GM21723 (cell line): ENCODE measurements around the gene GLRX5.
A peak's percentile ranks its signal among the peaks of the same experiment; 100 is the strongest.
"Not testable (repeated sequence)": the region's sequence is repeated elsewhere in the genome, so short reads cannot be mapped to it uniquely, and the experiment has no call there.

Experiments used
- ATAC-seq: cut with Tn5 transposase; IDR thresholded peaks from one replicate; pipeline ENCODE4 v1.9.1; 2021; ENCODE audit warnings: mild to moderate bottlenecking, moderate library complexity; ENCODE audit not compliant: unreplicated experiment

Gene GLRX5

DNA sequence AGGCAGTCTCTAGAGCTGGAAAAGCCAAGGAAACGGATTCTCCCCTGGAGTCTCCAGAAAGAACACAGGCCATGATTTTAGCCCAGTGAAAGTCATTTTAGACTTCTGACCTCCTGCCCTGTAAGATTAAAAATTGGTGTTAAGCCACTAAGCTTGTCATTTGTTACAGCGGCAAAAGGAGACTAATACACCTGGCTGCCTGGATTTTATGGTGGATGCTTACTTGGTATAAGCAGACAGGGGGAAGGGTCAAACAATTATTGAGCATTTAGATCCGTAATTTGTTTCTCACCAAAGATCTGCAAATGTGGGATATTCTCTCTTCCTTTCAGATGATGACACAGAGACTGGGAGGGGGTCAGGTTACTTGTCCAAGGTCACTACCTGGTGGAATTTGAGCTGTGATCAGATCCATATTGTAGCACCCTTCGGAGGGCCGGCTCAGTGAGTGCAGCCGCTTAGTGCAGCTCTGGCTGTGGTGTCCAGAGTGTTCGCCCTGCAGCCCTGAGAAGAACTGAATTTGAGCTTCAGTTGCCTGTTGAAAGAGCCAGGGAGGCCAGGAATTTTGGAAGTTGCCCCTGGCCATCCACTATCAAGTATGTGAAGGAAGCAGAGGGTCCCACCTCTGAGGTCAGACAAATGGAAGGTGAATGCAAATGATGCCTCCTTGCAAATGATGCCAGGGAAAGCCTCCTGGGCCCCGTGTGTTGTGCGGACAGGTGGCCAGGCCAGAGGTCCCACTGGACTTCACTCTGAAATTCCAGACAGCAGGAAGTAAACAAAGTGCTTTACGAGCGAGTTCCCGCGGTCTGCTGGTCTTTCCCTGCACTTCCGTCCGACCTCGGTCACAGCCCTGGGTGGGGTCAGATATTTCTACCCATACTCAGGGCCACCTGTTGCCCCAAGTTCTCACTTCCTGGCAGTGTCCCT, 15.1 kb downstream of the GLRX5 start:
- ATAC-seq, result no peak

DNA sequence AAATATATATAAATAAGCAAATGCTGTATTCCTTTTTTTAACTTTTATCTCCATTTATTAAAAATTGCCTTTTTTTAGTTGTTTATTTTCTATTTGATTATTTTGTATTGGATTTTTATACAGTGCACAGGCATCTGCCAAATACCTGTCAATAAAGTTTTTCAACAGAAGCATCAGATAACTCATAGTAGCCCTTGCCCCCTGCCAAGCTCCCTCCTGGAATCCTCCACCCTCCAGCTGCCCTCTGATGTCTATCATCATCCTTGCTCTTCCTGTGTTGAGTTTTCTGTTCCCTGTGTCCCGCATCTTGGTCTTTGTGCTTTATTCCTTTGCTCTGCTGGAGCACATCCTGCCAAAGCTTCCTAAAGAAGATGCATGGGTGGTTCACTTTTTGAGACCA, 16.6 kb downstream of the GLRX5 start:
- ATAC-seq, result no peak

DNA sequence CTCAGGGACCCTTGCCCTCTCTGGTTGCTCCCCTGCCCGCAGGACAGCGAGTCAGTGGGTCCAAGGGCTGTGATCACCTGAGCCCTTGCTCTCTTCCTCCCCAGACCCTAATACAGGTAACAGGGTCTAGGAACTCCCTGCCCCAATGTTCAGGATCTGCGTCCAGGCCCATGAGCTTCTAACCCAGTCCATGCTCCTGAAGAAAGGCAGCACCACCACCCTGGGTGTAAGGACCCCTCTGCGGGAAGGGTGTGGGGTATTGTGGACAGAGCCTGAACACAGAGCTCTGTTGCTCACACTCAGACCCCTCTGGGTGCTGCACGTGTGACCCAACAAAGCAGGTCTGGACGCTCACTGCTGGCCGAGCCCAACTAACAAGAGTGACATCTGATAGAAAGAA, 18.3 kb downstream of the GLRX5 start:
- ATAC-seq, result no peak

DNA sequence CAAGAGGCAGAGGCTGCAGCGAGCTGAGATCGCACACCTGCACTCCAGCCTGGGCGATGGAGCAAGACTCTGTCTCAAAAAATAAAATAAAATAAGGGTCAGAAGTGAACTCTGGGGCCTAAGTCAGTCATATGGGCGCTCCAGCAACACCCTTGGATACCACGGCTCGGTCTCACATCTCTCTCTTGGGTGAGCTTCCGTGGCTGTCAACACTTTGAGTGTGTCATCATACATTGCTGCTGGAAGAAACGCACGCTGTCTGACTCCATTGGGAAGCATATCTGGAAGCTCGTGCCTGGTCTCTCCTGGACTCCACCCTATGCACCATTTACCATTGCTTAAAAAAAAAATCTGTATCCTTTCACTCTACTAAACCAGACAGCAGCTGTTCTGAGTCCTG, 20.2 kb downstream of the GLRX5 start:
- ATAC-seq, result no peak

DNA sequence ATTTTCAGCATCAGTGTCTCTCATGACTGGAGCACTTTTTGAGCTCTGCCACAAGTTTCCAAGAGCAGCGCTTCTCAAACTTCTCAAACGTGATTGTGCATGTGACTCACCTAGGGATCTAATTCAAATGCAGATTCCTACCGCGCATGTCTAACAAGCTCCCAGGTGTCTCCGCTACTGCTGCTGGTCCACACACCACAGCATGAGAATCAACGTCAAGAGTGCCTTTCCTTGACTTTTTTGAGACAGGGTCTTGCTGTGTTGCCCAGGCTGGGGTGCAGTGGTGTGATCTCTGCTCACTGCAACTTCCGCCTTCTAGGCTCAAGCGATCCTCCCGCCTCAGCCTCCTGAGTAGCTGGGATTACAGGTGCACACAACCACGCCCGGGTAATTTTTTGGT, 22.4 kb downstream of the GLRX5 start:
- ATAC-seq, result no peak

DNA sequence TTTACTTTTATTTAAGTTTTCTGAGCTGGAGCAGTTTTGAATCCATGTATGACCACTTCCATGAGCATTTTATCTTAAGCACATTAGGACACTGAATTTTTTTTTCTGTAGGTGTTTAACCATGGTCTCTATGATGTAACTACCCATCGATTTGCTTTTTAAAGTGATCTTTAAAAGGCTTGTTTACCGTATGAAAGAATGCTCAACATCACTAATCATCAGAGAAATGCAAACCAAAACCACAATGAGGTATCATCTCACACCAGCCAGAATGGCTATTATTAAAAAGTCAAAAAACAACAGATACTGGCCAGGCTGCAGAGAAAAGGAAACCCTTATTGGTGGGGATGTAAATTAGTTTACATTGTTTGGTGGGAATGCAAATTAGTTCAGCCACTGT, 23.0 kb downstream of the GLRX5 start:
- ATAC-seq, result no peak

DNA sequence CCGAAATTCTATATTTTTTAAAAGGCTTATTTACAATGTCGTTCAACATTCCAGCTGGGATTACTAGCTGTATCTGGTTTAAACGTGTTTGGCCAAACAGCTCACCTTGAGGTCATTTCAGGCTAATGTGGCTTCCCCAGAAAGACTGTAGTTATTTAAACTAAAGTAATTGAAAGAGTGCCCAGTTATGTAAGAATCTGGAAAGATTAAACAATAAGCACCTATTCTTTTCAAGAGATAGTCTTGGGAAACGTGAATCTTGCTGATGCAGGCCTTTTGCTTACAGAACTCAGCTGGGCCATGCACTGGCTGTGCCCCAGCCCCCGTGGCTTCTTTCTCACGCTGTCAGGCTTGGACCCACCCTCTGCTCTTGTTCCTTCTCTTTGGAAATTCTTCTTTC, 24.4 kb downstream of the GLRX5 start:
- no peak for ATAC-seq

DNA sequence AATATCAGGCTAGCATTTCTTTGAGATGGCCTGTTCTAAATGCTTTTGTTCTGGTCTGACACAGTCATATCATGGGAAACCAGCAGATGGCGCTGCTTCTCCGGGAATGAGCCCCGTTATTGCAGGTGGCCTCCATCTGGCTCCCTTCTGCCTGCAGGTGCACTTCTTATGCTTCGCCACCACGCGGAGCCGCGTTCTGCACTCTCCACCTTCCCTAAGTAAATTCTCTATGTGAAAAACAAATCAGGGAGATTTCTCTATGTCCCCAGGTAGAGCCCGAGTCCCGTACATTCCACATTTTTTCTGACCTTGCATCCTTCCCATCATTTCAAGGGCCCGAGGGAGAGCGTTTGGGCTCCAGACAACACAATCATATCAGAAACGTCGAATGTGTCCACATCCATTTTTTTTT, 26.2 kb downstream of the GLRX5 start:
- peak; percentile 97 for ATAC-seq

DNA sequence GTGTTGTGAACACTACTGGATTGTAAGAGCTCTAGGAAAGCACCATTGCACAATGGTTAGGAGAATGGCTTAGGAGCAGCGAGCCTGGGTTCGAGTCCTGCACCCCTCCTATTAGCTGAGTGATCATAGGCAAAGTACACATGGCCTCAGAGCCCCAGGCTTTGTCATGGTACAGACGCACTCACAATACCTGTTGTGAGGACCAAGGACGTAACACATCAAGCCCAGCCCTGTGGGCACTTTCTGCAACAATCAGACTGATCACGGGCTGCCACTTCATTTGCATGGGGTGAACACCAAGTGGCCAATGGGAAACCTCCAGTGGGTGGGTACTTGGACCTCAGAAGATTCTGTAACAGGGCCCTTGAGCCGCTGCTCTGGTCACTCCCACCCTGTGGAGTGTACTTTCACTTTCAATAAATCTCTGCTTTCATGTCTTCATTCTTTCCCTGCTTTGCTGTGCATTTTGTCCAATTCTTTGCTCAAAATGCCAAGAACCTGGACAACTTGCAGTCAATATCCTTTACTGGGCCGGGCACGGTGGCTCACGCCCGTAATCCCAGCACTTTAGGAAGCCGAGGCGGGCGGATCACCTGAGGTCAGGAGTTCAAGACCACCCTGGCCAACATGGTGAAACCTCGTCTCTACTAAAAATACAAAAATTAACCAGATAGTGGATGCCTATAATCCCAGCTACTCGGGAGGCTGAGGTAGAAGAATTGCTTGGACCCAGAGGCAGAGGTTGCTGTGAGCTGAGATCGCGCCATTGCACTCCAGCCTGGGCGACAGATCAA, 28.2 kb downstream of the GLRX5 start:
- no peak for ATAC-seq

DNA sequence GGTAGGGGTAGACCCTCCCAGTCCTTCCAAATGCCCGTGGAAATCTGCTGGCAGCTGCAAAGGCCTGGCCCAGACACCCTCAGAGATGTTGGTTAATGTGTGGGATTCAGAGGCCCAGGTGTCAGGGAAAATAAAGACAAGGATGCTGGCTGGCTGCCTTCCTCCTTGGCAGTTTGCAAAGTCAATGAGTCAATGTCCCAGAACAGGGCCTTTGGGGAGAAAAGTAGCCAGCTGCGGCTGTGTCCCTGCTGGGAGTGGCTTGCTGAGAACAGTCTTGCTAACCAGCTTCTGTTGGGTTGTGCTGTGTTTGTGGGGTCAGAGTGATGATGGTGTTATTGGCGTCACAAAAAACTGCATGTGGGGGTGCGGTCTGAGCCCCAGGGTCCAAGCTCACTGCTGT, 29.2 kb downstream of the GLRX5 start:
- no peak for ATAC-seq

DNA sequence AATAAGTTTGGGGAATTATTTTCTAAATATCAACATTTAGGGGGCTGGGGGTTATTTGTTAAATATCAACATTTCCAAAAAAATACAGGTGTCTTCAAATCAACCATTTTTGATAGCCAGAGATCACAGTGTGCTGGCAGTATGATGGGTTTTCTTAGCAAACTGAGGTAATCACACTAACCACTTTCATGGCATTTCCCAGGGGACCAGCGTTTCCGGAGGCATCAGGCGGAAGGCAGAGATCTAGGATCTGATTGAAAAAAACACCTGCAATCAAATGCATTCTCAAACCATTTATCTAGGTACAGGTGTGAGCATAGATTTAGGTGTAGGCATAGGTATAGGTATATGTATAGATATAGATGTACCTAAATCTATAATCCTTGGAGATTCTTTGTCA, 34.6 kb downstream of the GLRX5 start:
- no peak for ATAC-seq

DNA sequence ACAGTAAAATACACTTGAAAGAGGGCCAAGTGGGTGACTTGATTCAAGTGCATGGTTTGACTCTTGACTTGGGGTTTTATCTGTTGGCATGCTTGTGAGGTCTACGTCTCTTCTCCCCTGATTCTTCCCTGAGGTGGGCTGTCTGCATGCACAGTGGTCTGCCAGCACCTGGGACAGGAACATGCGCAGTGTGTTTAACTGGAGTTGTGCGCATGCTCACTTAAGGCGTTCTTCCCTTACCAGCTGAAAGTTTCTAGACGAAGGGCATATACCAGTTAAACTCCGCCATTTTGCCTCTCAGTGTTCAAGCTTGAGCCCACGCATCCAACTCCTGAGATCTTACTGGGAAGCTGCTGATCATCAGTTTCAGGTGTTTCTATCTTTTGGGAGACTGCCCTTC, 38.5 kb downstream of the GLRX5 start:
- no peak for ATAC-seq

DNA sequence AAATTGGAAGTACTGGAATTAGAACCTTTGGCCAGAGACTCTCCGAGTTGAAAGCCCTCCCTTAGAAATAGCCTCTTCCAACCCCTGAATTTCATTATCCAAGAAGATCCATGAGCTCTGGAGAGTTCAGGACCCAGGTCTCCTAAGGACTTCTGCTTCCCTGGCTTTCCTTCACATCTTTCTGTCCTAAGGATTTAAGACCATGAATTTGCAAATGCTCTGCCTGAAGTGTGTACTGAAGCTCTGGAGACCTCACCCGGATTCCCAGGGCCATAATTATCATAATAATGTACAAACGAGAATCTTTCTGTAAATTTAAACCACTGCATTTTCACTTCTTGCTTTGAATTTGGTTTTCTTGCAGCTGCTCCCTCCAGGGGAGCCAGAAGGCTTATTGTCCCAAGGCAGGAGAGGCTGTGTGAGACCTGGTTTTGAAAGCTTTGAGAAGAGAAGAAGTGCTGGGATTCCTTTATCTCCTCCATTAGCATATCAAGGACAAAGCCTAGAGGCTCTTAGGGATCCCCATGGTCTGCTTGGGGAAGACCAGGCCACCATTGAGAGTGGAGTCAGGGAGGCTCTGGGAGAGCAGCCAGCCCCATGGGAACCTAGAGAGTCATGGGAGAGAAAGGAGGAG, 41.1 kb downstream of the GLRX5 start:
- no peak for ATAC-seq

DNA sequence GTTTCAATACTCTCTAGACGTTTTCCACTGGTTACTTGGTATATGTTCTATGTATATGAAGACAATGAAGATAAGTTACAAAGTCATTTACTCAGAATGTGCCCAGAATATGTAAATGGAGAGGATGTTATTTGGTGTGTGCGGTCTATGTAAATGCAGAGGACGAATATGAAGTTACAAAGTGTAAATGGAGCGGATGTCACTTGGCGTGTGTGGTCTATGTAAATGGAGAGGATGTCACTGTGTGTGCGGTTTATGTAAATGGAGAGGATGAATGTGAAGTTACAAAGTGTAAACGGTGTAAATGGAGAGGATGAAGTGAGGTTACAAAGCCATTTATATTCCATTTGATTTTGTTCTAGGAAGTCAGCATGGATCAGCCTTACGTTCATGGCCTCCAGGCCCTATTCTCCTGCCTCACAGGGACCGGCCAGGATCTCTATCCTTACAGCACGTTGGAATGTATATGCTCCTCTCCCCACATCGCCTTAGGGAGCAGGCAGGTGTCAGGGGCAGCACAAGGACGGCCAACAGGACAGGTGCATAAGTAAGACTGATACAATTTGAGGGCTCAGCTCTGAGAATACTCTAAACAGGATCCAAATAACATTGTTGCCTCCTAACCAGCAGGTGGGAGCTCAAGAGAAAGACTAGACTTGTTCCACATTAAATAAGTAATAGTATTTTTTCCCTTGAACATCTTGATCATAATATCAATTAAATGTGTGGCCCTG, 42.4 kb downstream of the GLRX5 start:
- ATAC-seq, result peak; percentile 97

DNA sequence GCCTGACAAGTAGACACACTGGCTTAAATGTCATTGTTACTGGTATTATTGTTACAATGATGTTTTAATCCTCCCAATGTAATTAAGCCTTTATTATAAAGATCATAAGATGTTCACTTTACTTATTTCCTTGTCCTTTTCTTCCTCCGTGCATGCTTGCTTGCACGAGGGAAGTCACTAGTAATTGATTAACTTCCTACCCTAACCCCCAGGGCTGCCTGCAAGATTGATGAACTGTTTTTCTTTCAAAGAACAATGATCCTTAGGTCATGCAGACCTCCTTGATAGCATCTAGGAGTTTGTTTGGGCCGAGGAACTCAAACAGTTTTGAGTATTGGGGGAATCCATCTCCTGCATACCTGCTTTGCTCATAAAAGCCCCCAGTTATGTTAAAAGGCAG, 43.0 kb downstream of the GLRX5 start:
- no peak for ATAC-seq

DNA sequence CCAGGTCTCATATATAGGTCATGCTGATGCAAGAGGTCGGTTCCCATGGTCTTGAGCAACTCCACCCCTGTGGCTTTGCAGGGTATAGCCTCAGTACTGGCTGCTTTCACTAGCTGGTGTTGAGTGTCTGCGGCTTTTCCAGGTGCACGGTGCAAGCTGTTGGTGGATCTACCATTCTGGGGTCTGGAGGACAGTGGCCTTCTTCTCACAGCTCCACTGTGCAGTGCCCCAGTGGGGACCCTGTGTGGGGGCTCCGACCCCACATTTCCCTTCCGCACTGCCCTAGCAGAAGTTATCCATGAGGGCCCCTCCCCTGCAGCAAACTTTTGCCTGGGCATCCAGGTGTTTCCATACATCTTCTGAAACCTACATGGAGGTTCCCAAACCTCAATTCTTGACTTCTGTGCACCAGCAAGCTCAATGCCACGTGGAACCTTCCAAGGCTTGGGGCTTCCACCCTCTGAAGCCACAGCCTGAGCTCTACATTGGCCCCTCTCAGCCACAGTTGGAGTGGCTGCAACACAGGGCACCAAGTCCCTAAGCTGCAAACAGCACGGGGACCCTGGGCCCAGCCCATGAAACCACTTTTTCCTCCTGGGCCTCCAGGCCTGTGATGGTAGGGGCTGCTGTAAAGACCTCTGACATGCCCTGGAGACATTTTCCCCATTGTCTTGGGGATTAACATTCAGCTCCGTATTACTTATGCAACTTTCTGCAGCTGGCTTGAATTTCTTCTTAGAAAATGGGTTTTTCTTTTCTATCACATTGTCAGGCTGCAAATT, 49.2 kb downstream of the GLRX5 start:
- ATAC-seq, result not testable (repeated sequence)

DNA sequence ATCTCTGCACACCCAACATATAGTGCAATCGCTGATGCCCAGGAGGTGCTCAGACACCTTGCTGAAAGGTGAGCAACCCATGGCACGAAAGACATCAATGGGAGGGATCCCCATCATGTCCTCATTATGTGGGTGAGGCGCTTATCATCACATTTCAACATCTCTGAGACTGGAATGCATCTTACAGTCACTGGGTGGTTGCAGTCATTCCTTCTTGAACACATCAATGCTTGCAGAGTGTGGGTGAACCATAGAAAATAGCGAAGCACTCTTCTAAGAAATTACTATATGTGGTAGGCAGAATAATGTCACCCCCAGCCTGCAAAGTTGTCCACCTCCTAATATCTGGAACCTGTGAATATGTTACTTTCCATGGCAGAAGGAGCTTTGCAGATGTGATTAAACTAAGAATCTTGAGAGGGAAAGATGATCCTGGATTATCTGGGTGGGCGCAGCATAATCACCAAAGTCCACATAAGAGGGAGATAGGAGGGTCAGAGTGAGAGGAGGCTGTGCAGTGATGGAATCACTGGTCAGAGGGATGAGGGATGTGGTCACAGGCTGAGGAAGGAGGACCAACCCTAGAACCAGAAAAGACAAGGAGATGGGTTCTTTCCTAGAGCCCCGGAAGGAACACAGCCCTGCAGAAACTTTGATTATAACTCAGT, 51.2 kb downstream of the GLRX5 start:
- no peak for ATAC-seq

DNA sequence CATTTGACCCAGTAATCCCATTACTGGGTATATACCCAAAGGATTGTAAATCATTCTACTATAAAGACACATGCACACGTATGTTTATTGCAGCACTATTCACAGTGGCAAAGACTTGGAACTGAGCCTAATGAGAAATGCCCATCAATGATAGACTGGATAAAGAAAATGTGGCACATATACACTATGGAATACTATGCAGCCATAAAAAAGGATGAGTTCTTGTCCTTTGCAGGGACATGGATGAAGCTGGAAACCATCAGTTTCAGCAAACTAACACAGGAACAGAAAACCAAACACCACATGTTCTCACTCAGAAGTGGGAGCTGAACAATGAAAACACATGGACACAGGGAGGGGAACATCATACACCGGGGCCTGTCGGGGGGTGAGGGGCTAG, 56.3 kb downstream of the GLRX5 start:
- ATAC-seq, result not testable (repeated sequence)
